Measurements from ENCODE around the gene MKRN3.

The MKRN3 gene

DNA sequence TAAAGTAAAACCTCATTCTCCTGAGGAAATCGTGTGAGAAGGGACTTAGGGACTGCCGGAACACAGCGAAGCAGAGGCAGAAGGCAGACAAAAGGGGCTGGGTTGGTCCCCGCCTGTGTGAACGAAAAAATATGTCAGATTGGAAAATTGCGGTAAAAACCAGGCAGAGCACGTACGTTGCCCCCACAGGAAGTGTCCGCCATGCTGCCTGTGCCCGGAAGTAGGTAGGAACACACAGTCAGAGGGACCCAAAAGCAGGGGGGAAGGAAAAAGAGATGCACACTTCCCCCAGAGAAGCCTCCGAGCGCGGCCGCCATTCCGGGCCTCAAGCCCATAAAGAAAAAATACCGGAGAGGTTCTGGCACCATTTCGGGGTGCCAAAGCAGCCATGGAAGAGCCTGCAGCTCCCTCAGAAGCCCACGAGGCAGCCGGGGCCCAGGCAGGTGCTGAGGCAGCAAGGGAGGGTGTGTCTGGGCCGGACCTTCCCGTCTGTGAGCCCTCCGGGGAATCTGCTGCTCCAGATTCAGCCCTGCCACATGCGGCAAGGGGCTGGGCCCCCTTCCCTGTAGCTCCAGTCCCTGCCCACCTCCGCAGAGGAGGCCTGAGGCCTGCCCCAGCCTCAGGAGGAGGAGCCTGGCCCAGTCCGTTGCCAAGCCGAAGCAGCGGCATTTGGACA lies at the start of gene MKRN3:
Gene MKRN3, plus strand, starts transcription at position 280 of the 676 bp plus-strand sequence. Its CDS starts 109 bp downstream, at position 389.
- no peak for DNase-seq (ENCODE audit: low read depth, low spot score)

DNA sequence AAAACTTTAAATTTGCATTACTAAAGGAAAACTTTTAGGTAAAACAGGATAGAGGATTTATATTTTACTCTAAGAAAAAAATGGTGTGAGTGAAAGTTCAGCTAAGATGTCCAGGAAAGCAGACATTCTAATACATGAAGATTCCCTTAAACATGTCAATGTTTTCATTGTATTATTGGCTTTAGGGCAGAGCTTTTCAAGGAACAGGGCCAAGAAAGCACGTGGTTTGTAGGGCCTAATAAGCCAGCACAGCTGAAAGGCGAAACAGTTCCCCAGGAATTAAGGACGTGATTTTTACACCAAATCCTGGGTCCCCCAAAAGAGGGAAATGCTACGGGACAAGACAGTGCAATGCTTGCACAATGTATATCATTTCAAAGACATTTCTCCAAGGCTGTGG lies 48.6 kb upstream of the MKRN3 start:
- no peak for DNase-seq (ENCODE audit: low read depth, low spot score)

DNA sequence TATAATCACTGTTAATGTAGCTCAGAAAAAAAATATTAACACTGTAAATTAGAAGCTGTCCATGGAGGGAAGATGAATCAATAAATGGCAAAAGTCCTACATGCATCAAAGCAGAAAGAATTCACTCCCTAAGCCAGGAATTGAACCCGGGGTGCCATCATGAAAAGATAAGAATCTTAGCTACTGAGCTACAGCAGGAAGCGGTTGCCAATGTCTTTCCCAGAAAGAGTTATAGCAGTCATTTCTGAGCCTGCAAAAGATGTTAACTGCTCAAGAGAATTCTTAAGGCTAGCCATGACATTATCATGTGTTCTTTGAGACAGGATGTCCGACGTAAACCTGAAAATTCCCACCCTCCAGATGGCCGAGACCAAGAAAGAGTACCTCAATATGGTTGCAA lies 47.4 kb upstream of the MKRN3 start:
- DNase-seq (ENCODE audit: low read depth, low spot score): no peak

DNA sequence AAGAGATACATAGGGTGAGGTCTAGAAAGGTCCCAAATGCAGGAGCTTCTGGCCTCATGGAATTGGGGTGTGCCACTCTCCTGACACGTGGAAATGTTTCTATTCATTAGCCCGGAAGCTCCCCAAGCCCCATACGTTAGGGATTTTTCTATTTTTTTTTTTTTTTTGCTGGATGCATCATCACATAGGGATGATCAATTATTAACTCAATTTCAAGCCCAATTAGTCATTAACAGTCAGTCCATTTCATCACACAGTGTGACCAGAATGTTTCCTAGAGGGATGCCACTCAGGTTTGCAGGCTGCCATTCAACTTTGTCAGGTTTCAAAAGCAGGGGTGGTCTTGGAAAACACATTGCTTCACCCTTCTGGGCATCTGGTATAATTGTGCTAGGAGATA lies 40.7 kb upstream of the MKRN3 start:
- no peak for DNase-seq (ENCODE audit: low read depth, low spot score)

DNA sequence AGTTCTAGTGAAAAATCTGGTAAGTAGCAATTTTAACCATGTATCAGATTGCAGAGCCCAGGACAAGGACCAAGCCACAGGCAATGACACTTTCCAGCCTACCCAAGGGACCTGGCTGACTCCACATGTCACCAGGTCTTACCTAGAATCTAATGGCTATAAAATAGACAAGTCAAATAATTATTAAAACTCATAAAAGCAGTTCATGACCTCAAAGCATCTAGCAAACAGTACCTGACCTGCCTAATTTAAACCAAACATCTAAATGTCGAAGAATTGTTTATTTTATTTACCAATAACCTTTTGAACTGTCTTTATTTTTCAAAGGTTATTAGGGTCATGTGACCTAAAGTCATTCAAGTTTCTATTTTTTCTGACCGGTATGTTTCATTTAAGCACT lies 35.6 kb upstream of the MKRN3 start:
- no peak for DNase-seq (ENCODE audit: low read depth, low spot score)

DNA sequence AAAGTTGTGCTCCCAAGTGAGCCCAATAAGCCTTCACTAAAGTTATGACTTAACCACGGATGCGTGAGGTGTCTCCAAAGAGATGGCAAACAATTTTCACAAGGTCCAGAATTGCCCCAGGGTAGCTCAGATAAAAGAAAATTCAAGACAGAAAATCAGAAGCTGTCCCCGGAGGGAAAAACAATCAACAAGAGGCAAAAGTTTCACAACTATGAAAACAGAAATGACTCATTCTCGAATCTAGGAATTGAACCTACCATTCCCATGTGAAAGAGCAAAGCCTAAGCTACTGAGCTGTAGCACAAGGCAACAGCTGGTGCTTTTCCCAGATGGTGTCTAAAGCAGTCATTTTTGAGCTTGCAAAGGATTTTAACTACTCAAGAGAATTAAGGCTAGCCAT lies 33.5 kb upstream of the MKRN3 start:
- DNase-seq (ENCODE audit: low read depth, low spot score): no peak

DNA sequence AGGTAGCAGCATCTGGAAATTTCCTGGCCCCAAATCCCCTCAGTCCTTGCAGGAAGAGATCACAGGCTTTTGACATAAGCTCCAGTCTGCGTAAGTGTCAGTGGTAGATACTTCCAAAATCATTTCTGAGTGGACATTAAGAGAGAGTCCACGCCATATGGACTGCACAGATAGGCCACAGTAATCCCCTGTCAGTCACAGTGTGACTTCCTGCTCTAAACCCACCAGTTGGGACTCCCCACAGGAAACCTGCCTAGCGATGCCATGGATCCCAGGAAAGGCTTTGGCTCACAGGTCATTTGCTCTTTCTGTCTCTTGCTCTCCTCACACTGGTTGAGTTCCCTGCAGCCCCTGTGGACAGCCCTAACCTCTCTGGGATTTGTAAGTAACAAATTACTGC lies 28.8 kb upstream of the MKRN3 start:
- DNase-seq (ENCODE audit: low read depth, low spot score): no peak

DNA sequence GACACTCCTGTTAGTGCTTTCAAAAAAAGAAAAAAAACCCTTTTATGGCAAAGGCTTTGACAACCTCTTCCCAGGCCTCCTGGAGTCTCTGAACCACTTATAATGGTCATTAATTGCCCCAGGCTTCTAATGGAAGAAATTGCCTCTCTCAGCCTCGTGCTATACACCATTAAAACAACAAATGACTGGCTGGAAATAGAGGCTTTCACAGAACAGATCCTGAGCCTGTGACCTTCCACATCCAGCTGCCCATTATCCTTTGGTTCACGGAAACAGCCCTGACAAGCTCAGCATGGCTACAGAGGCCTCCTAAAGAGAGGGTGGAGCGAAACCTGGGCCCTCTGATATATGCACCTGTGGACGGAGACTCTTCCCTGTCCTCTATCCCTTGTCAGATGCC lies 26.8 kb upstream of the MKRN3 start:
- DNase-seq (ENCODE audit: low read depth, low spot score): no peak

DNA sequence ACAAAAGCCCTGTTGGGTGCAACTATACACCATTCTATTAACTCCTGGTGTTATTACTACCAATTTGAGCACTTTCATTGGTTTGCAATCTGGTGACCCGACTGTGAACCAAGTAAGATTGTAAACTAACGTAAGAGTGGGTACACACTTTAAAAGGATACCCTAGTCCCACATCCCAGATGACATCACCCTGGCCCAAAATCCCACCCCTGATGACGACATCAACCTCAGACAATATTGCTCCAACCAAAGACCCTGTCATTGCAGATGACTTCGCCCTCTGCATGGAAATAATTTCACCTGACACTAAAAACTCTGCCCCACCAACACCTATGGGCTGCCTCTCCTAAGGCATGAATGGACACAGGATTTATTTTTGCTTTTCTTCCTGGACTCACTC lies 25.6 kb upstream of the MKRN3 start:
- no peak for DNase-seq (ENCODE audit: low read depth, low spot score)

DNA sequence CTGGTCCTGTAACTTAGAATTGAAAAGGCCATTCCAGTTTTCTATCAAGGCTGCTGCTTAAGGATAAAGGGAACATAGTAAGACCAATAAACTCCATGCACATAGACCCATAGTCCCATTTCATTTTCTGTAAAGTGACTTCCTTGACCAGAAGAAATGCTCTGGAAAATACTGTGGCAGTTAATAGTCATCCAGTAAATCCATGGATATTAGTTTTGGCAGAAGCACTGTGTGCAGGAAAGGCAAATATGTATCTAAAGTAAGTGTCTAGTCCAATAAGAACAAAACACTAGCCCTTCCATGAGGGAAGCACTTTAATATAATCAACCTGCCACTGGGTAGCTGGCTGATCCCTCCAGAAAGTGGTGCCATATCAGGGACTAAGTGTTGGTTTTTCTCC lies 19.3 kb upstream of the MKRN3 start:
- no peak for DNase-seq (ENCODE audit: low read depth, low spot score)

DNA sequence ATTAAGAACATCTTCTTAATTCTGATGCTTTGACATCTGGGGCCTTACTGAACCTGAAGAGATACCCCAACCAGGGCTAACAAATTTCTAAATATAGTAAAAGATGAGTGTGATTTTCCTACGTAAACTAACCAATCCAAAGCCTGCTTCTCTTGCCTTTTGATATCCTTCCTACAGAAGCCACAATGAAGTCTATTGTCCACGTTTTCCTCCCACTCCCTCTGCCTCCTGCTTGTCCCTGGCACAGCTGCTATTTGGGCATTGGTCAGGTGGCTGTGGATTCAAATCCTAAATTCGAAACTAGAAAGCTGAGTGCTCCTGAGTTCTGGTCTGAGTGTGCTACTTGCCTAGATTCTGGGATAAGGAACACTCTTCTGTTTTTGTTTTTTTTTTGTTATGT lies 17.4 kb upstream of the MKRN3 start:
- DNase-seq (ENCODE audit: low read depth, low spot score): no peak

DNA sequence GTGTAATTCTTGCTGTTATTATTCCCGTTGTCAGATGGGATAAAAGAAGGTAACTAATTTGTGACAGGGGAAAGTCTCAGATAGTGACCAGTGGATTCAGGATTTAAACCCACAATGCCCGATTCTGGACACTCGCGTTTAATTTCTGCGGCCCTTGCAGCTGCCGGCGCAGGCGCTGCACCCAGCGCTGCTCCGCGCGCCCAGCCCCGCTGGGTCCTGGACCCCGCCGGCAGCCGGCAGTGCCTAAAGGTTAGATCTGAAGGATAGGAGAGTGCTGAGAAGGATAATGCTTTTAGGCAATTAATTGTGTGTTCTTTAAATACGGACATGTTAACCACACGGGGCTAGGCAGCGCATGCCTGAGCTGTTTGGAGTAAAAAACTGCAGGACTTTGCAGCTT lies 3.6 kb upstream of the MKRN3 start:
- DNase-seq (ENCODE audit: low read depth, low spot score): no peak

DNA sequence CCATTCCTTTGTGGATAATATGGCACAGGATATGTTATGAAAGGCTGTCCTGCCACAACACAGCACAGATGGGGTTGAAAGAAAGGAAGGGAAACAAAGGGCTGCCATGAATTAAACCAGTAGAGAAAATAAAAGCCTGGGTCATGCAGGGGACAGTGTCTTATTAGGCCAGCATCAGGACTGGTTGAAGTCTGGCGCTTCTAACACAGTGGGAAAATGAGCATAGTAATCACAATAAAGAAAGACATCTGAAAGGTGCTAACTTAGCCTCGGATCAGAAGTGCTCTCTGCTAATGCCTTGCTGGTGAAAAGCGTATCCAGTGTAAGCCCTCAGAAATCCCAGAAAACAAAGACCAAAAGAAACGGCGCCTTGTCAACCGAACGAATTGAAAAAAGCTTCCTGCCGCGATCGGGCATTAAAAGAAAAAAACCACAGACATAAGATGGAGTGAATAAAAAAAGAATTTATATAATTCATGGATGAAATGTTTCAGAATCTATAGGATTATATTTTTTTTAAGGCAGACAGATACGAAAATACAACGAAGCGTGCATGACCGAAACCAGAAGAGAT lies 566 bp upstream of the MKRN3 start:
- no peak for DNase-seq (ENCODE audit: low read depth, low spot score)

DNA sequence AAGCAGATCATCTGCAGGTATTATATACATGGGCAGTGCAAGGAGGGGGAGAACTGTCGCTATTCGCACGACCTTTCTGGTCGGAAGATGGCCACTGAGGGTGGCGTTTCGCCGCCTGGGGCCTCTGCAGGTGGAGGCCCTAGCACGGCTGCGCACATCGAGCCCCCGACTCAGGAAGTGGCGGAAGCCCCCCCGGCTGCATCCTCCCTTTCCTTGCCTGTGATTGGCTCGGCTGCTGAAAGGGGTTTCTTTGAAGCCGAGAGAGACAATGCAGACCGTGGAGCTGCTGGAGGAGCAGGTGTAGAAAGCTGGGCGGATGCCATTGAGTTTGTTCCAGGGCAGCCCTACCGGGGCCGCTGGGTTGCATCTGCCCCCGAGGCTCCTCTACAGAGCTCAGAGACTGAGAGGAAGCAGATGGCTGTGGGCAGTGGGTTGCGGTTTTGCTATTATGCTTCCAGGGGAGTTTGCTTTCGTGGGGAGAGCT lies 639 bp downstream of the MKRN3 start:
- DNase-seq (ENCODE audit: low read depth, low spot score): no peak

DNA sequence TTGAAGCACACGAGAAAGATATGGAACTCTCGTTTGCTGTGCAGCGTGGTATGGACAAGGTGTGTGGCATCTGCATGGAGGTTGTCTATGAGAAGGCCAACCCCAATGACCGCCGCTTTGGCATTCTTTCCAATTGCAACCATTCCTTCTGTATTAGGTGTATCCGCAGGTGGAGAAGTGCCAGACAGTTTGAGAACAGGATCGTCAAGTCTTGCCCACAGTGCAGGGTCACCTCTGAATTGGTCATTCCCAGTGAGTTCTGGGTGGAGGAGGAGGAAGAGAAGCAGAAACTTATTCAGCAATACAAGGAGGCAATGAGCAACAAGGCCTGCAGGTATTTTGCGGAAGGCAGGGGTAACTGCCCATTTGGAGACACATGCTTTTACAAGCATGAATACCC lies 1.2 kb downstream of the MKRN3 start:
- DNase-seq (ENCODE audit: low read depth, low spot score): no peak

DNA sequence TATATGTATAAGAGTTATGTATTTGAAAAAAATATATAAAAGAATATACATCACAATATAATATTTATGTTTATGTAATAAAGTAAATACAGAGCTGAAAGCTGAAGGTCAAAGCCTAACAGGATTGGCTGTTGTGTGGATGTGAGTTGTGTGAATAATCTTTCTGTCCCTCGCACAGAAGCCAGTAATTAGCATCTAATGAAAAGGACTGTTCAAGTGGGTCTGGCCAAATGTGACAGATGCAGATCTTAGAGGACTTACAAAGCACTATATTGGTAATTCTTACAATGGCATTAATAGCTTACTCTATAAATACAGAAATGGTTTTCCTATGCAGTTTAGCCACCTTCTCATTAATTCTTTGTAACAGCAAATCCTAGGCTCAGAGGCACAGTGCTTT lies 2.4 kb downstream of the MKRN3 start:
- DNase-seq (ENCODE audit: low read depth, low spot score): no peak

DNA sequence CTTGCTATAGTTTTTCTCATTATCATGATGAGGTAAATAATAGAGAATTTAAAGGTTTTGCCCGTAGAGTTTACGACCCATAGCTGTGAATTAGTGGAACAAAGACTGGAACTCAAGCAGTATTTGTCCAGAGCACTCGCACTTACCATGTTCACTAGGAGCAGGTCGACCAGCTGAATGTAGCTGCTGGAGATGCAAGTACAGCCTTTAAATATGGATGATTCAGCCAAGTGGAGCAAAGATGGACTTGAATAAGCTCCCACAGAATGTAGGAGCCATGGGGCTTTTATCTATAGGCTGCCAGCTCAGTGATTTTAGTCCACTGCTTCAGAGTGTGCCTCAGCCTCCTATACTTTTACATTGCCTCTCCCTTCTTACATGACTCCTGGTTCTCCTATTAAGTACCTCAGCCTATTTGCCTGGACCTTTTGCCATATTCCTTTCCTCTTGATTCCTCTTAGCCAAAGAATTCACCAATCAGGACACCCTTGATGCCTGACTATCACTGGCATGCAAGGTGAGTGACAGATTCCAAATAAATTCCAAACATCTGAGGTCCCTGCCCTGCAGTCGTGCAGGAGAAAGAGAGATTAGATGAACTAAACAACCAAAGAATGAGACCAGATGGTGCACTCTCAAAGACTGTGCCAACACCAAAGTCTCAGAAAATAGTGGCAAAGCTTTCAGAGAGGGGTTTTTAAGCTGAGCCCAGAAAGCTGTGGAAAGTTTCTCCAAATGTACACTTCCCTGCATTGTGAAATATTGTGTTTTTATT lies 3.9 kb downstream of the MKRN3 start:
- DNase-seq (ENCODE audit: low read depth, low spot score): no peak

DNA sequence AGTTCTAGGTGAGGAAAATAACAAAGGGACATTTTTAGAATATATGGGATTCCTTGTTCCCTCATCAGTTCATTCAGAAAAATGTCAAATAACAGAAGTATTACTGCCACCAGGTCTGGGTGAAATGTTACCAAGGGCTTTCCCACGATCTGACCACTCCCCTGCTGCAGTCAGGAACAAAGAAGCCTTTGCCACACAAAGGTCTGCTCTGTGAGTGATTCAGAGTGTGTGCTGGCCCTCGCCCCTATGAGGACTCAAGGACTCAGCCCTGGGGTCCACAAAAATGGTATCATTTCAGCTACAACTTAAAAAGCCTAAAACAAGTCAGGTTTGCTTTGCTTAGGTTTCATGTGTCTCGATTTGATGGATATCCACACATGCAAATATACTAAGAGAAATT lies 5.0 kb downstream of the MKRN3 start:
- no peak for DNase-seq (ENCODE audit: low read depth, low spot score)

DNA sequence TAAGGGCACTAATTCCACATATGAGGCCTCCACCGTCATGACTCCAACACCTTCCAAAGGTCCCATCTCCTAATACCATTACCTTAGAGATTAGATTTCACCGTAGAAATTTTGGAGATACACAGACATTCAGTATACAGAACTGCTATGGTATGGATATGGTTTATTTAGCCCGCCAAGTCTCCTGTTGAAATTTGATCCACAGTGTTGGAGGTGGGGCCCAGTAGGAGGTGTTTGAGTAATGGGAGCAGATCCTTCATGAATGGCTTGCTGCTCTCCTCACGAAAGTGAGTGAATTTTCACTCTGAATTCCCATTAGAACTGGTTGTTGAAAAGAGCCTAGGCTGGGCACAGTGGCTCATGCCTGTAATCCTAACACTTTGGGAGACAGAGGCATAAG lies 7.4 kb downstream of the MKRN3 start:
- no peak for DNase-seq (ENCODE audit: low read depth, low spot score)

DNA sequence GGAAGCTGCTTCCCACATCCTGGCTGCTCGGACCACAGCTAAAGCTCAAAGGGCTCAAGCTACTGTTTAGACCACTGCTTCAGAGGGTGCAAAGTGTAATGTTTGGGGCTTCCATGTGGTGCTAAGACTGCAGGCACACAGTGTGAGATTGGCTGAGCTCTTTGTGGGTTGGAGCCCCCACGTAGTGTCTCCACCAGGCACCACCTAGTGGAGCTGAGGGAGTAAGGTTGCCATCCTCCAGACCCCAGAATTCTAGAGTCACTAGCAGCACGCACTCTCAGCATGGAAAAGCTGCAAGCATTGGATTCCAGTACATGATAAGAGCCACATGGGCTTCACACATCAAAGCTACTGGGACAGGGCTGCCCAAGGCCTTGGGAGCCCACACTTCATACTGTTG lies 9.3 kb downstream of the MKRN3 start:
- DNase-seq (ENCODE audit: low read depth, low spot score): no peak

DNA sequence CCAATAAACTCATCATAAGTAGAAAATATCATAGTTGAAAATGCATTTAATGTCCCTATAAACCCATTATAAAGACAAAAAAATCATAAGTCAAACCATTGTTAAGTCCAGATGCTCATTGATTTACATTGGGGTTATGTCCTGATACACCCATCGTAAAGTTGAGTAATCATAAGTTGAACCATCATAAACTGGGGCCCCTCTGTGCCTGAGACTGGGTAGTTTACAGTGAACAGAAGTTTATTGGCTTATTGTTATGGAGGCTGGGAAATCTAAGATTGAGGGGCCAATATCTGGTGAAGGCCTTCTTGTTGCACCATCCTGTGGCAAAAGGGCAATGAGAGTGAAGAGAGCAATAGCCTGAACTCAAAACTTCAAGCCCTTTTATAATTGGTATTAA lies 10.6 kb downstream of the MKRN3 start:
- no peak for DNase-seq (ENCODE audit: low read depth, low spot score)

DNA sequence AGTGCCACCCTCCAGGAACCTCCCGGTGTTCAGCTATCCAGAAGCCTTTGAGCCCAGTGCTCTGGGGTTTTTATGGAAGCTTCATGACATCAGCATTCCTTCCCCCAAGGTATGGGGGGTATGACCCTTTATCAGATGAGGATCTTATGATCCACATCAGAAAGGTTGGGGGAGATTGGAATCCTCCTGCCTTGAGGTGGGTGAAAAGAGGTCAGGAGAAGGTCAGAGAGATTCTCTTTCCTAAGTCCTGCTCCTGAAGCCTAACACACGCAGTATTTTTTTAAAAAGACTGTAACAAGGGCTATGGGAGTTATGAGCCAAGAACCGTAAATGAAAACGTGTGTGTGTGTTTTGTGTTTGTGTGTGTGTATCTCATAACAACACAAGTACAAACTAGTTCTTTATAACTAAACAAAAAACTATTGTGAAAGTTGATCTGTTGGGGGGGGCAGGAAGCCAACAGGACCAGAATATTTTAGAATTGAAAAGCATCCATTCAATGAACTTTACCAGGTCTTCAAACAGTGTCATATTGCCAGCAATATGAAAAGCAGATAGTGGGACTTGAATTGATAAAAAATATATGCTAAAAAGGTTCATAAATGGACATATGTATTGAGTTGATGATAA lies 13.2 kb downstream of the MKRN3 start:
- no peak for DNase-seq (ENCODE audit: low read depth, low spot score)

DNA sequence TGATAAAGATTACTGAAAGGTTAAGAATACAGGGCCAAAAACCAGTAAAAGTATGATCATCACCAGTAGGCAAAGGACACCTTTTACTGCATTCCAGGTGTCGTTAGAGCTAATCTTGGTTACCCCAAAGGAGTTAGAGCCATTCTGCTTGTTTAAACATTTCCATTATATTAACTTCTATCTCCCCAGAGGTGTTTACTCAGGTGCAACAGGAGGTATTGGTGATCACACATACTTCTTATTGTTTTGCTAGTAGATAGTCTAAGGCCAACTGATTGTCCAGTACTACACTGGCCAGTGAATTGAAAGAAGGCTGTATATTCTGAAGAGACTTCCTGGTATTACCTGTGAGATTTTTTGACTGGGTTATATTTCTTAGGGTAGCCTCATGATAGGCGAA lies 22.8 kb downstream of the MKRN3 start:
- DNase-seq (ENCODE audit: low read depth, low spot score): no peak

All from brain pericyte (primary cell).